Hepatocyte (in vitro differentiated cells): ENCODE data around the gene LIN52. TPM values are rescaled to one million over a fixed set of nuclear protein-coding genes. Genes with fewer than 3 reads are reported as not detected.

Experiments used
- DNase-seq: peaks from one replicate; pipeline ENCODE4 v3.0.0-alpha.2; 2016; ENCODE audit warnings: low spot score
- H2AFZ ChIP-seq: fragments of 200-600 bp; sonication (generic); 2 replicates; pipeline ENCODE4 v1.6.0; 2016; ENCODE audit warnings: antibody characterized with exemption, mild to moderate bottlenecking
- H3K27ac ChIP-seq: fragments of 200-600 bp; sonication (generic); 2 replicates; pipeline ENCODE4 v1.5.1; 2016; ENCODE audit warnings: mild to moderate bottlenecking
- H3K27me3 ChIP-seq: fragments of 200-600 bp; sonication (generic); 2 replicates; pipeline ENCODE4 v1.6.1; 2016
- H3K36me3 ChIP-seq: fragments of 200-600 bp; sonication (generic); replicated peaks from 2 replicates; pipeline ENCODE4 v1.5.1; 2016; ENCODE audit warnings: low read depth; ENCODE audit not compliant: insufficient read depth
- H3K4me1 ChIP-seq: fragments of 200-600 bp; sonication (generic); 2 replicates; pipeline ENCODE4 v1.5.1; 2016; ENCODE audit warnings: mild to moderate bottlenecking, moderate library complexity; ENCODE audit not compliant: insufficient read depth
- H3K4me2 ChIP-seq: fragments of 200-600 bp; sonication (generic); 2 replicates; pipeline ENCODE4 v1.6.0; 2016
- H3K4me3 ChIP-seq: fragments of 200-600 bp; sonication (generic); 2 replicates; pipeline ENCODE4 v1.5.1; 2016; ENCODE audit warnings: mild to moderate bottlenecking
- H3K79me2 ChIP-seq: fragments of 200-600 bp; sonication (generic); 2 replicates; pipeline ENCODE4 v1.6.0; 2017; ENCODE audit warnings: mild to moderate bottlenecking
- H3K9me2 ChIP-seq: fragments of 200-600 bp; sonication (generic); replicated peaks from 2 replicates; pipeline ENCODE4 v1.6.0; 2017; ENCODE audit warnings: mild to moderate bottlenecking; ENCODE audit not compliant: insufficient read depth
- H3K9me3 ChIP-seq: fragments of 200-600 bp; sonication (generic); 2 replicates; pipeline ENCODE4 v1.5.1; 2016; ENCODE audit warnings: low read depth, mild to moderate bottlenecking
- H4K20me1 ChIP-seq: fragments of 200-600 bp; sonication (generic); 2 replicates; pipeline ENCODE4 v1.6.0; 2016; ENCODE audit warnings: mild to moderate bottlenecking; ENCODE audit not compliant: insufficient read depth, poor library complexity, severe bottlenecking
- CTCF ChIP-seq: fragments of 200-600 bp; sonication (generic); IDR thresholded peaks from 2 replicates; pipeline ENCODE4 v1.5.1; 2016; ENCODE audit warnings: antibody characterized with exemption, mild to moderate bottlenecking; ENCODE audit not compliant: poor library complexity
- EZH2 ChIP-seq: fragments of 200-600 bp; sonication (generic); IDR thresholded peaks from 2 replicates; pipeline ENCODE4 v1.6.1; 2016; ENCODE audit warnings: antibody characterized with exemption, mild to moderate bottlenecking, borderline replicate concordance
- EZH2phosphoT487 ChIP-seq: fragments of 200-600 bp; sonication (generic); IDR thresholded peaks from one replicate; pipeline ENCODE4 v1.6.1; 2018; ENCODE audit warnings: antibody characterized with exemption, mild to moderate bottlenecking, low read depth, moderate library complexity; ENCODE audit not compliant: unreplicated experiment, severe bottlenecking
- WGBS: methylation state at CpG from one replicate; pipeline ENCODE4 v1.1.6; 2016; ENCODE audit warnings: low lambda C conversion rate; ENCODE audit errors: missing lambda C conversion rate; 5-methylcytosine and 5-hydroxymethylcytosine counted together
- polyA plus RNA-seq: library from polyadenylated mRNA; unstranded; fragments of >200 nt; fragmentation: Nextera tagmentation; extraction: Ambion mirVana; gene quantifications from 2 replicates; pipeline ENCODE4 v1.2.1, GENCODE V29; 2016
- total RNA-seq: library from RNA; depleted of rRNA; stranded (reverse); fragments of >200 nt; gene quantifications from 2 replicates; pipeline ENCODE4 v1.2.3, GENCODE V29; 2014

The LIN52 gene
- total and polyA plus RNA-seq, 2 experiments from 2014 or later = 13.5 to 14.4 TPM

GRCh38 chr14:74244115-74244514 lies 159.4 kb downstream of the LIN52 start:
- no peak for TF ChIP-seq EZH2phosphoT487
- TF ChIP-seq EZH2 = no peak
- TF ChIP-seq CTCF = no peak
- Histone ChIP-seq H3K4me3 (no peak overlapping the region), H3K27me3 (peaks cover 89% of the 10 kb centered on the region), H4K20me1 (no peaks in the 10 kb centered on the region), H3K79me2 (no peaks in the 10 kb centered on the region), H3K36me3 (no peaks in the 10 kb centered on the region), H2AFZ (no peak overlapping the region), H3K4me2 (no peak overlapping the region), H3K4me1 (peaks cover 15% of the 10 kb centered on the region), H3K27ac (no peak overlapping the region), H3K9me2 (no peaks in the 10 kb centered on the region), H3K9me3 (no peaks in the 10 kb centered on the region)
- DNase-seq = no peak
- 33% methylated on average over 3 of the region's 3 CpGs for WGBS

GRCh38 chr14:74245292-74245691 lies 160.5 kb downstream of the LIN52 start:
- Histone ChIP-seq H3K36me3 (no peaks in the 10 kb centered on the region), H3K27me3 (peaks cover 77% of the 10 kb centered on the region)

GRCh38 chr14:74246542-74246941 lies 161.8 kb downstream of the LIN52 start:
- H4K20me1 ChIP-seq = no peaks in the 10 kb centered on the region
- peaks cover under 1% of the 10 kb centered on the region for H3K4me1 ChIP-seq
- no peaks in the 10 kb centered on the region for H3K79me2 ChIP-seq
- peaks cover 64% of the 10 kb centered on the region for H3K27me3 ChIP-seq
- H3K9me3 ChIP-seq = no peaks in the 10 kb centered on the region
- H2AFZ ChIP-seq = no peak overlapping the region
- H3K4me3 ChIP-seq = no peak overlapping the region
- no peak overlapping the region for H3K4me2 ChIP-seq
- H3K9me2 ChIP-seq = no peaks in the 10 kb centered on the region
- 60% methylated on average over 8 of the region's 8 CpGs for WGBS
- no peak for DNase-seq
- no peak for TF ChIP-seq EZH2phosphoT487
- TF ChIP-seq CTCF = no peak
- no peak for TF ChIP-seq EZH2
- no peak overlapping the region for H3K27ac ChIP-seq
- H3K36me3 ChIP-seq = no peaks in the 10 kb centered on the region

More at GRCh38 chr14:74245292-74245691, 160.5 kb downstream of the LIN52 start:
- WGBS = 76% methylated on average over 6 of the region's 7 CpGs
- TF ChIP-seq CTCF (no peak), EZH2phosphoT487 (no peak), EZH2 (no peak)
- Histone ChIP-seq H4K20me1 (no peaks in the 10 kb centered on the region), H3K4me2 (no peak overlapping the region), H3K79me2 (no peaks in the 10 kb centered on the region), H3K4me3 (no peak overlapping the region), H3K9me3 (no peaks in the 10 kb centered on the region), H3K4me1 (peaks cover 13% of the 10 kb centered on the region), H3K27ac (no peak overlapping the region), H2AFZ (no peak overlapping the region), H3K9me2 (no peaks in the 10 kb centered on the region)
- DNase-seq = no peak

GRCh38 chr14:74248017-74248416 lies 163.3 kb downstream of the LIN52 start:
- Histone ChIP-seq H3K79me2 (no peaks in the 10 kb centered on the region), H3K9me2 (no peaks in the 10 kb centered on the region), H3K36me3 (no peaks in the 10 kb centered on the region), H3K27me3 (peaks cover 50% of the 10 kb centered on the region), H4K20me1 (no peaks in the 10 kb centered on the region), H2AFZ (no peak overlapping the region), H3K4me3 (no peak overlapping the region), H3K27ac (no peak overlapping the region), H3K9me3 (no peaks in the 10 kb centered on the region), H3K4me2 (no peak overlapping the region), H3K4me1 (no peaks in the 10 kb centered on the region)
- no peak for DNase-seq
- TF ChIP-seq EZH2 = no peak
- TF ChIP-seq EZH2phosphoT487 = no peak
- no peak for TF ChIP-seq CTCF
- WGBS = 64% methylated on average over 6 of the region's 6 CpGs
